Measurements from ENCODE around the gene PLET1. TPM values are rescaled to one million over a fixed set of nuclear protein-coding genes. Genes with fewer than 3 reads are reported as not detected.

The PLET1 gene
- total RNA-seq, 1 donor from 2014 or later, result not detected

- DNase-seq (ENCODE audit: extremely low spot score, unreplicated experiment), result no peak
- H3K27me3 Mint-ChIP-seq, result peaks cover 19% of the 10 kb centered on the region
- peaks cover 4% of the 10 kb centered on the region for H3K4me1 Mint-ChIP-seq (ENCODE audit: unreplicated experiment)
- peaks cover 4% of the 10 kb centered on the region for H3K9me3 Mint-ChIP-seq
- no peak for TF ChIP-seq CTCF (conservative IDR thresholded peaks at IDR 0.05)
- no peak overlapping the region for H3K27ac Mint-ChIP-seq
- H3K36me3 Mint-ChIP-seq, result no peaks in the 10 kb centered on the region
- H3K4me3 Mint-ChIP-seq, result no peak overlapping the region
Measured at GRCh38 chr11:112296044-112296443, 35.4 kb upstream of the PLET1 start.

- peaks cover 16% of the 10 kb centered on the region for H3K27me3 Mint-ChIP-seq
- no peak for TF ChIP-seq CTCF (conservative IDR thresholded peaks at IDR 0.05)
- peaks cover 4% of the 10 kb centered on the region for H3K9me3 Mint-ChIP-seq
- H3K27ac Mint-ChIP-seq, result no peak overlapping the region
- H3K4me3 Mint-ChIP-seq, result no peak overlapping the region
- peaks cover 4% of the 10 kb centered on the region for H3K4me1 Mint-ChIP-seq (ENCODE audit: unreplicated experiment)
- no peaks in the 10 kb centered on the region for H3K36me3 Mint-ChIP-seq
- DNase-seq (ENCODE audit: extremely low spot score, unreplicated experiment), result no peak
Measured at GRCh38 chr11:112294688-112295340, 34.2 kb upstream of the PLET1 start.

- no peak overlapping the region for H3K27ac Mint-ChIP-seq
Measured at GRCh38 chr11:112293614-112294013, 33.0 kb upstream of the PLET1 start.

GRCh38 chr11:112292785-112293407 lies 32.2 kb upstream of the PLET1 start:
- TF ChIP-seq CTCF (conservative IDR thresholded peaks at IDR 0.05), result no peak
- H3K4me3 Mint-ChIP-seq, result no peak overlapping the region
- peaks cover 4% of the 10 kb centered on the region for H3K4me1 Mint-ChIP-seq (ENCODE audit: unreplicated experiment)
- peaks cover 4% of the 10 kb centered on the region for H3K9me3 Mint-ChIP-seq
- no peak overlapping the region for H3K27ac Mint-ChIP-seq
- peaks cover 25% of the 10 kb centered on the region for H3K27me3 Mint-ChIP-seq
- H3K36me3 Mint-ChIP-seq, result no peaks in the 10 kb centered on the region
- no peak for DNase-seq (ENCODE audit: extremely low spot score, unreplicated experiment)

More at GRCh38 chr11:112293614-112294013, 33.0 kb upstream of the PLET1 start:
- no peak overlapping the region for H3K4me3 Mint-ChIP-seq
- peaks cover 4% of the 10 kb centered on the region for H3K9me3 Mint-ChIP-seq
- H3K27me3 Mint-ChIP-seq, result peaks cover 20% of the 10 kb centered on the region
- no peak for DNase-seq (ENCODE audit: extremely low spot score, unreplicated experiment)
- peaks cover 4% of the 10 kb centered on the region for H3K4me1 Mint-ChIP-seq (ENCODE audit: unreplicated experiment)
- TF ChIP-seq CTCF (conservative IDR thresholded peaks at IDR 0.05), result no peak
- H3K36me3 Mint-ChIP-seq, result no peaks in the 10 kb centered on the region

- peaks cover 2% of the 10 kb centered on the region for H3K4me1 Mint-ChIP-seq (ENCODE audit: unreplicated experiment)
- H3K9me3 Mint-ChIP-seq, result peaks cover 4% of the 10 kb centered on the region
- H3K36me3 Mint-ChIP-seq, result no peaks in the 10 kb centered on the region
- H3K4me3 Mint-ChIP-seq, result no peak overlapping the region
- H3K27ac Mint-ChIP-seq, result no peak overlapping the region
- peaks cover 23% of the 10 kb centered on the region for H3K27me3 Mint-ChIP-seq
- DNase-seq (ENCODE audit: extremely low spot score, unreplicated experiment), result no peak
- no peak for TF ChIP-seq CTCF (conservative IDR thresholded peaks at IDR 0.05)
Measured at GRCh38 chr11:112292188-112292587, 31.5 kb upstream of the PLET1 start.

All from type B pancreatic cell (in vitro differentiated cells).